ENCODE data around the gene FAR1.

- TF ChIP-seq CTCF (IDR thresholded peaks at IDR 0.05), result no peak
- no peak for TF ChIP-seq POLR2A (IDR thresholded peaks at IDR 0.05)
- no peak for TF ChIP-seq EP300 (IDR thresholded peaks at IDR 0.05; ENCODE audit: low read depth)
Measured at GRCh38 chr11:13720940-13721339, 52.5 kb downstream of the FAR1 start.

All from transverse colon (tissue), 3 donors.